Posterior vena cava (tissue), 2 donors: Measurements from ENCODE around the gene CHPT1. TPM values are rescaled to one million over a fixed set of nuclear protein-coding genes. Genes with fewer than 3 reads are reported as not detected.

Experiments used
- total RNA-seq, 2 donors: library from RNA; stranded (reverse); fragmentation: NEBNext Ultra II Directional; extraction: Animal tissue kit (Norgen Biotek cat#: 25700); gene quantifications; one replicate each; pipeline ENCODE4 v1.2.1, GENCODE V29; 2021
- donor health status: DM: yes; HTN: yes; CAD: no.
- donor health status: DM: yes; HTN: yes; CAD: no.

The CHPT1 gene
- total RNA-seq, 2 donors from 2014 or later = 45.6 to 49.1 TPM

Other genes starting within 250 kb of the CHPT1 start
- not detected for gene SPIC, start 222.3 kb upstream of the CHPT1 start, total RNA-seq
- not detected for gene MYBPC1, start 102.7 kb upstream of the CHPT1 start, total RNA-seq
- under 1 TPM in 1 of 2 donors, not detected in 1; 0.24 TPM for gene SYCP3, start 41.8 kb downstream of the CHPT1 start, total RNA-seq
- gene GNPTAB, start 133.3 kb downstream of the CHPT1 start, total RNA-seq = 10 to 100 TPM; 37.0 to 42.8 TPM
- 10 to 100 TPM; 29.0 to 31.3 TPM for gene DRAM1, start 179.9 kb downstream of the CHPT1 start, total RNA-seq